HG03135 (cell line): ENCODE data around the gene FABP7.
A peak's percentile ranks its signal among the peaks of the same experiment; 100 is the strongest.
"Not testable (repeated sequence)": the region's sequence is repeated elsewhere in the genome, so short reads cannot be mapped to it uniquely, and the experiment has no call there.

Source experiments
- ATAC-seq: cut with Tn5 transposase; IDR thresholded peaks from one replicate; pipeline ENCODE4 v1.9.1; 2021; ENCODE audit warnings: mild to moderate bottlenecking, moderate library complexity; ENCODE audit not compliant: unreplicated experiment

The FABP7 gene

GRCh38 chr6:122779667-122780066 is at the start of gene FABP7:
Gene FABP7 (plus strand): TSS chr6:122779716. CDS start chr6:122779795, 79 bp downstream.
- no peak for ATAC-seq

- no peak for ATAC-seq
Observed at GRCh38 chr6:122730334-122730733, 49.2 kb upstream of the FABP7 start.

GRCh38 chr6:122730775-122731386 is 48.6 kb upstream of the FABP7 start:
- no peak for ATAC-seq

- no peak for ATAC-seq
Observed at GRCh38 chr6:122733259-122733658, 46.3 kb upstream of the FABP7 start.

- ATAC-seq = no peak
Observed at GRCh38 chr6:122734529-122735395, 44.8 kb upstream of the FABP7 start.

GRCh38 chr6:122735582-122735981 is 43.9 kb upstream of the FABP7 start:
- no peak for ATAC-seq

GRCh38 chr6:122736163-122736562 is 43.4 kb upstream of the FABP7 start:
- ATAC-seq = no peak

GRCh38 chr6:122736616-122737015 is 42.9 kb upstream of the FABP7 start:
- ATAC-seq = no peak

GRCh38 chr6:122740091-122740490 is 39.4 kb upstream of the FABP7 start:
- ATAC-seq = no peak

- no peak for ATAC-seq
Observed at GRCh38 chr6:122740936-122741335, 38.6 kb upstream of the FABP7 start.

GRCh38 chr6:122744247-122744646 is 35.3 kb upstream of the FABP7 start:
- not testable (repeated sequence) for ATAC-seq

- ATAC-seq = not testable (repeated sequence)
Observed at GRCh38 chr6:122744856-122745255, 34.7 kb upstream of the FABP7 start.

- no peak for ATAC-seq
Observed at GRCh38 chr6:122746688-122747087, 32.8 kb upstream of the FABP7 start.

- no peak for ATAC-seq
Observed at GRCh38 chr6:122747573-122747972, 31.9 kb upstream of the FABP7 start.

- ATAC-seq = not testable (repeated sequence)
Observed at GRCh38 chr6:122748945-122749344, 30.6 kb upstream of the FABP7 start.

GRCh38 chr6:122749451-122750050 is 30.0 kb upstream of the FABP7 start:
- no peak for ATAC-seq

- peak; percentile 90 for ATAC-seq
Observed at GRCh38 chr6:122751326-122751725, 28.2 kb upstream of the FABP7 start.

GRCh38 chr6:122752459-122752858 is 27.1 kb upstream of the FABP7 start:
- peak; percentile 43 for ATAC-seq

GRCh38 chr6:122753000-122753687 is 26.4 kb upstream of the FABP7 start:
- ATAC-seq = no peak

GRCh38 chr6:122753688-122754056 is 25.8 kb upstream of the FABP7 start:
- no peak for ATAC-seq

GRCh38 chr6:122754191-122754731 is 25.3 kb upstream of the FABP7 start:
- no peak for ATAC-seq
